IPS-18a (cell line): ENCODE measurements around the gene STAT5A.
"Not testable (repeated sequence)": the region's sequence is repeated elsewhere in the genome, so short reads cannot be mapped to it uniquely, and the experiment has no call there.

Experiments
- H3K27ac ChIP-seq: one replicate; pipeline ENCODE4 v1.5.1; 2013; ENCODE audit warnings: low read length
- H3K27me3 ChIP-seq: one replicate; pipeline ENCODE4 v1.6.1; 2013; ENCODE audit warnings: mild to moderate bottlenecking, low read length; ENCODE audit not compliant: control insufficient read depth, insufficient read depth
- H3K36me3 ChIP-seq: one replicate; pipeline ENCODE4 v1.6.1; 2013; ENCODE audit warnings: low read depth, low read length; ENCODE audit not compliant: control insufficient read depth
- H3K4me1 ChIP-seq: one replicate; pipeline ENCODE4 v1.6.1; 2013; ENCODE audit warnings: low read depth, low read length; ENCODE audit not compliant: control insufficient read depth
- H3K4me3 ChIP-seq: one replicate; pipeline ENCODE4 v1.5.1; 2013; ENCODE audit warnings: low read length
- H3K9ac ChIP-seq: one replicate; pipeline ENCODE4 v1.6.1; 2013; ENCODE audit warnings: mild to moderate bottlenecking, low read length, moderate library complexity
- H3K9me3 ChIP-seq: one replicate; pipeline ENCODE4 v1.6.1; 2013; ENCODE audit warnings: low read depth, low read length; ENCODE audit not compliant: control insufficient read depth

The STAT5A gene

GRCh38 chr17:42287977-42288802 is at the start of gene STAT5A:
TSS of gene STAT5A (plus strand) at chr17:42288498. CDS start at chr17:42289412, 914 bp downstream.
- H3K27ac ChIP-seq, result no peak within 1 kb of the TSS
- no peaks in the 10 kb centered on the region for H3K9me3 ChIP-seq
- no peak within 1 kb of the TSS for H3K9ac ChIP-seq
- H3K4me3 ChIP-seq, result peak within 1 kb of the TSS; percentile 55
- H3K27me3 ChIP-seq, result peaks cover 38% of the 10 kb centered on the region
- peaks cover 7% of the 10 kb centered on the region for H3K4me1 ChIP-seq
- H3K36me3 ChIP-seq, result no peaks in the 10 kb centered on the region

DNA sequence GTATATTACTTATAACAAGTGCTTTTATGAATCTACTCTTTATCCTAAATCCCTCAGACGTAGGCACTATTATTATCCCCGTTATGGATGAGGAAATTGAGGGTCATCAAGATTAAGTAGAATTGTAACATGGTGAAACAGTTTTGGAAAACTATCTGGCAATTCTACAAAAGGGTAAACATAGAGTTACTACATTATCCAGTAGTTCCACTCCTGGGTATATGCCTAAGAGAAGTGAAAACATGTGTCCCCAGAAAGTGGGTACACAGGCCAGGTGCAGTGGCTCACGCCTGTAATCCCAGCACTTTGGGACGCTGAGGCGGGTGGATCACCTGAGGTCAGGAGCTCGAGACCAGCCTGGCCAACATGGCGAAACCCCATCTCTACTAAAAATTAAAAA is 48.7 kb upstream of the STAT5A start:
- H3K9ac ChIP-seq, H3K27ac ChIP-seq, H3K9me3 ChIP-seq, H3K4me1 ChIP-seq, H3K36me3 ChIP-seq, H3K27me3 ChIP-seq, H3K4me3 ChIP-seq: not testable (repeated sequence)

DNA sequence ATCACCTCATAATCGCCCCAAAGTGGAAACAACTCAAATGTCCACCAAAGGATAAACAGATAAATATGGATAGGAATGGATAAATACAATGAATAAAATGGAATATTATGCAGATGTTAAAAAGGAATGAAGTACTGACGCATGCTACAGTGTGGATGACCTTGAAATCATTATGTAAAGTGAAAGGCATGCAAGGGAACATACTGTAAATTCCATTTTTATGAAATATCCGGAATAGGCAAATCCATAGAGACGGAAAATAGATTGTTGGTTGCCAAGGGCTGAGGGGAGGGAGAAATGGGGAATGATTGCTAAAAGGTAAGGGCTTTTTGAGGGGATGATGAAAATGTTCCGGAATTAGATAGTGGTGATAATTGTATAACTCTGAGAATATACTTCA is 48.1 kb upstream of the STAT5A start:
- H3K27me3 ChIP-seq, result no peaks in the 10 kb centered on the region
- no peak overlapping the region for H3K27ac ChIP-seq
- H3K4me1 ChIP-seq, result no peaks in the 10 kb centered on the region
- no peaks in the 10 kb centered on the region for H3K36me3 ChIP-seq
- H3K9me3 ChIP-seq, result no peaks in the 10 kb centered on the region
- H3K4me3 ChIP-seq, result no peak overlapping the region
- no peak overlapping the region for H3K9ac ChIP-seq

GRCh38 chr17:42240863-42241262 is 47.4 kb upstream of the STAT5A start:
- H3K4me3 ChIP-seq, H3K4me1 ChIP-seq, H3K36me3 ChIP-seq, H3K9me3 ChIP-seq, H3K27me3 ChIP-seq, H3K9ac ChIP-seq, H3K27ac ChIP-seq: not testable (repeated sequence)

DNA sequence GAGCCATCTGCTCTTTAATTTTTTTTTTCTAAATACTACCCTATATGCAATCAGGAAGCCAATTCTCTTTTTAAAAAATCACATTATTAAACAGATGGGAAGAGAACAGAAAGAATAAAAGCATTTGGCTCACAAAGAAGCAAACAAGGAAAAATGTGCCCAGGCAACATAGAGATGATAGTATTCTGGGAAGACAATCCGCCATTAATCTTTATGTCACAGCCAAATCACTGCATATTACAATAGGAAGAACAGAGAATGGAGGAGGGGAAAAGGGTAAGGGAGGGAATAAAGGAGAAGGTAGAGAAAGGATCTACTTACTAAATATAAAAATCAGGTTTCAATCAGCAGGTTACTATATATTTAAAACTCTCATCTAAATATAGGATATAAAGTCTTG is 46.4 kb upstream of the STAT5A start:
- H3K9ac ChIP-seq, result no peak overlapping the region
- H3K4me1 ChIP-seq, result no peaks in the 10 kb centered on the region
- no peaks in the 10 kb centered on the region for H3K36me3 ChIP-seq
- H3K9me3 ChIP-seq, result no peaks in the 10 kb centered on the region
- no peak overlapping the region for H3K27ac ChIP-seq
- no peaks in the 10 kb centered on the region for H3K27me3 ChIP-seq
- H3K4me3 ChIP-seq, result no peak overlapping the region

DNA sequence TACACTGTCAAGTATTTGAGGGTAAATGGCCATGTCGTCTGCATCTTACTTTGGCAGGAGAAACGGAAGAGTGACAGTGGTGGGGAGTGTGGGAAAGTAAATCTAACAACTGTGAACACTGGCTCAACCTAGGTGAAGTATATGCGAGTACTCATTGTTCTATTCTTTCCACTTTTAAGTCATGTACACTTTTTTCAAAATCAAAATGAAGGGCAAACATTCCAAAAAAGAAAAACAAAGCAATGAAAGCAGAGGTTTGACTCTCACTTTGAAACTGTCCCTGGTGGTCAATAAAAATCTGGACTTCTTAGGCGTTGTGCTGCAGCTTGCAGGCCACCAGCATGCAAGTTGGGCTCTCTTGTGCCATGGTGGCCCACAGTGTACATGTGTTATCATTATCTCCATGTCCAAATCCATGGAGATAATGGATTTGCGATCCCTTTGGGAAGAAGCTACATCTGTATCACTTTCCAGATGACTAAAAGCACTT is 44.8 kb upstream of the STAT5A start:
- Histone ChIP-seq H3K27ac (no peak overlapping the region), H3K27me3 (no peaks in the 10 kb centered on the region), H3K36me3 (no peaks in the 10 kb centered on the region), H3K9me3 (no peaks in the 10 kb centered on the region), H3K4me1 (no peaks in the 10 kb centered on the region), H3K4me3 (no peak overlapping the region), H3K9ac (no peak overlapping the region)

GRCh38 chr17:42244116-42244515 is 44.2 kb upstream of the STAT5A start:
- not testable (repeated sequence) for H3K27ac ChIP-seq, H3K36me3 ChIP-seq, H3K9ac ChIP-seq, H3K27me3 ChIP-seq, H3K4me1 ChIP-seq, H3K9me3 ChIP-seq, H3K4me3 ChIP-seq

DNA sequence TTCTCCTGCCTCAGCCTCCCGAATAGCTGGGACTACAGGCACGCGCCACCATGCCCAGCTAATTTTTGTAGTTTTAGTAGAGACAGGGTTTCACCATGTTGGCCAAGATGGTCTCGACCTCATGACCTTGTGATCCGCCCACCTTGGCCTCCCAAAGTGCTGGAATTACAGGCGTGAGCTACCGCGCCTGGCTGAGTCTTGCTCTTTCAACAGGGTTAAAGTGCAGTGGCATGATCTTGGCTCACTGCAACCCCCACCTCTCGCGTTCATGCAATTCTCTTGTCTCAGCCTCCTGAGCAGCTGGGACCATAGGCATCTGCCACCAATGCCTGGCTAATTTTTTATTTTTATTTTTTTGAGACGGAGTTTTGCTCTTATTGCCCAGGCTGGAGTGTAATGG is 43.1 kb upstream of the STAT5A start:
- H3K4me3 ChIP-seq, H3K27me3 ChIP-seq, H3K27ac ChIP-seq, H3K36me3 ChIP-seq, H3K9me3 ChIP-seq, H3K4me1 ChIP-seq, H3K9ac ChIP-seq: not testable (repeated sequence)

- Histone ChIP-seq H3K27me3 (no peaks in the 10 kb centered on the region), H3K27ac (no peak overlapping the region), H3K36me3 (no peaks in the 10 kb centered on the region), H3K9me3 (no peaks in the 10 kb centered on the region), H3K9ac (no peak overlapping the region), H3K4me3 (no peak overlapping the region), H3K4me1 (no peaks in the 10 kb centered on the region)
Observed at GRCh38 chr17:42246515-42246914, 41.8 kb upstream of the STAT5A start.

DNA sequence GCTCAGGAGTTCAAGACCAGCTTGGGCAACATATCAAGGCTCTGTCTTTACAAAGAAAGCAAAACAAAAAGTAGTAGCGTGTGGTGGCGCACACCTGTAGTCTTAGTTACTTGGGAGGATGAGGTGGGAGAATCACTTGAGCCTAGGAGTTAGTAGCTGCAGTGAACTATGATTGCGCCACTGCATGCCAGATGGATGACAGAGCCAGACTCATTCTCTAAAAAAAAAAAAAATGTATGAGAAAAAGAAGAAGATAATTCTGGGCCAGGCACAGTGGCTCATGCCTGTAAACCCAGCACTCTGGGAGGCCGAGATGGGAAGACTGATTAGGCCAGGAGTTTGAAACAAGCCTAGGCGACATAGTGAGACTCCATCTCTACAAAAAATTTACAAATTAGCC is 40.6 kb upstream of the STAT5A start:
- Histone ChIP-seq H3K4me3 (no peak overlapping the region), H3K27me3 (no peaks in the 10 kb centered on the region), H3K9ac (no peak overlapping the region), H3K36me3 (no peaks in the 10 kb centered on the region), H3K4me1 (no peaks in the 10 kb centered on the region), H3K27ac (no peak overlapping the region), H3K9me3 (no peaks in the 10 kb centered on the region)

DNA sequence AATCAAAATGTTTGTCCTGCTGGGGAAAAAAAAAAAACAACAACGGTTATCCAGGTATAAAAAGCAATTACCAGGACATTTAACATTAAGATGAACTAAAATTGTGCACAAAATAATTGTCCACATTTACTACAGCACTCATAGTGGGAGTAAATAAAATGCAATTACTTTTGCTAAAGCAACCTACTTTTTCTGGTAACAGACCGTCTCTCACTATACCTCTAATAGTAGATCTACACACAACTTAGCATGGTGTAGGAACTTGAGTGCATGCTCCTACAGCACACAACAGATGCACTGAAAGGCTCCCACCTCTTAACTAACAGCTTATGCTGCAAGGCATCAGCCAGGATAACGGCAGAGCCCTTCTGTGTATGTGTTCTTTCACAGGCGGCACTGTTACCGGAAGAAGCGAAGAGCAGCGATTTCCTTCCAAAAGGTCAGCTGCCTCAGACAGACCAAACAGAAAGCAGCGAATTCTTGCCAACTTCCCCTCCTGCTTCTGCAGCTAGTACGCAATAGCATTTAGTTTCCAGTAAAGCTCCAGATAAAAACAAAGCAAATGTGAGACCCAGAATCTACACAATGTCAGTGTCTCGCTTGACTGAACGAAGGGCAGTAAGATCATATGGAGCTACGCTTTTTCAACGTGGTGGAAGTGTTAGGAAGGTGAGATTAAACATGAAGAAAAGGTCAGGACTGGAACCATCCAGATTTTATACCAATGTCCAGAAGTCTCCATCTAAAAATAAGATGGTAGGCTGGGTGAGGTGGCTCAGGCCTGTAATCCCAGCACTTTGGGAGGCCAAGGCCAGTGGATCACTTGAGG is 39.7 kb upstream of the STAT5A start:
- H3K4me3 ChIP-seq, result no peak overlapping the region
- H3K9ac ChIP-seq, result no peak overlapping the region
- no peak overlapping the region for H3K27ac ChIP-seq

More for the DNA sequence above, 39.7 kb upstream of the STAT5A start:
- Histone ChIP-seq H3K36me3 (no peaks in the 10 kb centered on the region), H3K27me3 (no peaks in the 10 kb centered on the region), H3K4me1 (no peaks in the 10 kb centered on the region), H3K9me3 (no peaks in the 10 kb centered on the region)
